HEK293 (cell line): ENCODE results near the gene PAK2.

Source experiments
- CTCF ChIA-PET: fragments of 350-600 bp; formaldehyde crosslinking; extraction: SDS; loops from one replicate; lab custom pipeline; 2021; ENCODE audit warnings: antibody characterized with exemption; lab: Yijun Ruan, JAX
- POLR2A ChIA-PET: fragments of 300-600 bp; formaldehyde crosslinking; extraction: SDS; loops from one replicate; lab custom pipeline; 2020; ENCODE audit warnings: antibody characterized with exemption, inconsistent platforms; lab: Yijun Ruan, JAX
- H3K27ac ChIP-seq: fragments of 200-500 bp; sonication (Bioruptor generic); 2 replicates; pipeline ENCODE4 v1.5.1; 2014; ENCODE audit warnings: low read depth, low read length, control low read depth, inconsistent platforms; ENCODE audit errors: extremely low read depth
- H3K36me3 ChIP-seq, 2 experiments: fragments of 200-500 bp in 1 of 2; sonication (Bioruptor generic) in 1 of 2; 1 replicate in 1 of 2; 2 replicates in 1 of 2; pipeline ENCODE4 v1.5.1; 2014 to 2017; ENCODE audit warnings: inconsistent platforms in 2 of 2, low read length in 2 of 2; ENCODE audit not compliant: control insufficient read depth in 2 of 2, insufficient read depth in 1 of 2
- H3K4me1 ChIP-seq: fragments of 200-500 bp; sonication (Bioruptor generic); 2 replicates; pipeline ENCODE4 v1.5.1; 2014; ENCODE audit warnings: mild to moderate bottlenecking, low read length, inconsistent platforms; ENCODE audit not compliant: control insufficient read depth, insufficient read depth
- H3K4me3 ChIP-seq: 2 replicates; pipeline ENCODE4 v1.5.1; 2011; ENCODE audit warnings: low read depth, mild to moderate bottlenecking, control low read depth, low read length, moderate library complexity
- H3K9me3 ChIP-seq: fragments of 200-500 bp; sonication (Bioruptor generic); 2 replicates; pipeline ENCODE4 v1.5.1; 2014; ENCODE audit warnings: low read depth, low read length, inconsistent platforms; ENCODE audit not compliant: control insufficient read depth, insufficient read depth
- GFI1B ChIP-seq: fragments of 450-650 bp; formaldehyde crosslinking; IDR thresholded peaks from 2 replicates; pipeline ENCODE4 v1.5.1; 2016; ENCODE audit warnings: missing biosample characterization, missing genetic modification characterization
- HIC1 ChIP-seq: fragments of 450-650 bp; formaldehyde crosslinking; IDR thresholded peaks from 2 replicates; pipeline ENCODE4 v1.5.1; 2016; ENCODE audit warnings: missing biosample characterization, missing genetic modification characterization
- KLF1 ChIP-seq: fragments of 450-650 bp; formaldehyde crosslinking; IDR thresholded peaks from 2 replicates; pipeline ENCODE4 v1.5.1; 2016; ENCODE audit warnings: missing biosample characterization, missing genetic modification characterization
- OSR2 ChIP-seq: fragments of 450-650 bp; formaldehyde crosslinking; IDR thresholded peaks from 2 replicates; pipeline ENCODE4 v1.5.1; 2016; ENCODE audit warnings: missing biosample characterization, missing genetic modification characterization
- ZBTB48 ChIP-seq: fragments of 450-650 bp; formaldehyde crosslinking; IDR thresholded peaks from 2 replicates; pipeline ENCODE4 v1.5.1; 2016; ENCODE audit warnings: missing biosample characterization, missing genetic modification characterization
- ZFP37 ChIP-seq: fragments of 450-650 bp; formaldehyde crosslinking; IDR thresholded peaks from 2 replicates; pipeline ENCODE4 v1.5.1; 2016; ENCODE audit warnings: missing biosample characterization, missing genetic modification characterization
- ZNF112 ChIP-seq: fragments of 450-650 bp; formaldehyde crosslinking; IDR thresholded peaks from 2 replicates; pipeline ENCODE4 v1.5.0; 2017; ENCODE audit warnings: missing biosample characterization, missing genetic modification characterization
- ZNF140 ChIP-seq: fragments of 450-650 bp; formaldehyde crosslinking; IDR thresholded peaks from 2 replicates; pipeline ENCODE4 v1.5.1; 2016; ENCODE audit warnings: missing biosample characterization, missing genetic modification characterization
- ZNF280D ChIP-seq: fragments of 450-650 bp; formaldehyde crosslinking; IDR thresholded peaks from 2 replicates; pipeline ENCODE4 v1.5.1; 2016; ENCODE audit warnings: missing biosample characterization, missing genetic modification characterization
- ZNF324 ChIP-seq: fragments of 450-650 bp; formaldehyde crosslinking; IDR thresholded peaks from 2 replicates; pipeline ENCODE4 v1.5.1; 2016; ENCODE audit warnings: missing biosample characterization, missing genetic modification characterization
- ZNF514 ChIP-seq: fragments of 450-650 bp; formaldehyde crosslinking; IDR thresholded peaks from 2 replicates; pipeline ENCODE4 v1.5.1; 2016; ENCODE audit warnings: missing biosample characterization, missing genetic modification characterization
- ZNF621 ChIP-seq: fragments of 450-650 bp; formaldehyde crosslinking; IDR thresholded peaks from 2 replicates; pipeline ENCODE4 v1.5.1; 2017; ENCODE audit warnings: missing biosample characterization, missing genetic modification characterization
- ZNF654 ChIP-seq: fragments of 450-650 bp; formaldehyde crosslinking; IDR thresholded peaks from 2 replicates; pipeline ENCODE4 v1.5.1; 2016; ENCODE audit warnings: low read depth, missing biosample characterization, missing genetic modification characterization
- ZNF660 ChIP-seq: fragments of 450-650 bp; IDR thresholded peaks from 2 replicates; pipeline ENCODE4 v1.5.1; 2018; ENCODE audit warnings: missing biosample characterization, mild to moderate bottlenecking, missing genetic modification characterization
- ZNF776 ChIP-seq: fragments of 450-650 bp; formaldehyde crosslinking; IDR thresholded peaks from 2 replicates; pipeline ENCODE4 v1.5.0; 2017; ENCODE audit warnings: missing biosample characterization, missing genetic modification characterization, borderline replicate concordance
- ZSCAN30 ChIP-seq: fragments of 450-650 bp; IDR thresholded peaks from 2 replicates; pipeline ENCODE4 v1.5.1; 2018; ENCODE audit warnings: missing biosample characterization, mild to moderate bottlenecking, missing genetic modification characterization, moderate library complexity
- ZXDB ChIP-seq: fragments of 450-650 bp; formaldehyde crosslinking; IDR thresholded peaks from 2 replicates; pipeline ENCODE4 v1.5.1; 2016; ENCODE audit warnings: missing biosample characterization, missing genetic modification characterization
- TF ChIP-seq, protein P1 (sequence below): sonication (generic); formaldehyde crosslinking; IDR thresholded peaks from 2 replicates; pipeline ENCODE4 v1.8.1; 2022; ENCODE audit warnings: mild to moderate bottlenecking, moderate library complexity, missing genetic modification reagents
- TF ChIP-seq, protein P2 (sequence below): fragments of 450-650 bp; formaldehyde crosslinking; conservative IDR thresholded peaks from 2 replicates; pipeline ENCODE4 v1.5.1; 2016; ENCODE audit warnings: low read depth, missing biosample characterization, missing genetic modification characterization
- TF ChIP-seq, protein P3 (sequence below): fragments of 450-650 bp; formaldehyde crosslinking; IDR thresholded peaks from 2 replicates; pipeline ENCODE4 v1.5.1; 2016; ENCODE audit warnings: missing biosample characterization, missing genetic modification characterization

PAK2 gene

GRCh38 chr3:196706327-196706726 lies 33.3 kb upstream of the PAK2 start:
- no peaks in the 10 kb centered on the region for H3K36me3 ChIP-seq
- TF ChIP-seq ZNF621 (no peak), ZNF140 (tag by site-specific recombination) (no peak), ZNF280D (tag by site-specific recombination) (no peak), ZSCAN30 (no peak), OSR2 (tag by site-specific recombination) (no peak), ZNF324 (tag by site-specific recombination) (no peak), ZNF660 (tag by site-specific recombination) (no peak), ZBTB48 (tag by site-specific recombination) (no peak), GFI1B (no peak), ZNF776 (tag by site-specific recombination) (no peak), ZNF654 (tag by site-specific recombination) (no peak), HIC1 (tag by site-specific recombination) (no peak), ZFP37 (tag by site-specific recombination) (no peak), ZNF514 (tag by site-specific recombination) (no peak), ZXDB (tag by site-specific recombination) (no peak), ZNF112 (tag by site-specific recombination) (no peak), KLF1 (tag by site-specific recombination) (no peak)
- TF ChIP-seq, protein P1, sequence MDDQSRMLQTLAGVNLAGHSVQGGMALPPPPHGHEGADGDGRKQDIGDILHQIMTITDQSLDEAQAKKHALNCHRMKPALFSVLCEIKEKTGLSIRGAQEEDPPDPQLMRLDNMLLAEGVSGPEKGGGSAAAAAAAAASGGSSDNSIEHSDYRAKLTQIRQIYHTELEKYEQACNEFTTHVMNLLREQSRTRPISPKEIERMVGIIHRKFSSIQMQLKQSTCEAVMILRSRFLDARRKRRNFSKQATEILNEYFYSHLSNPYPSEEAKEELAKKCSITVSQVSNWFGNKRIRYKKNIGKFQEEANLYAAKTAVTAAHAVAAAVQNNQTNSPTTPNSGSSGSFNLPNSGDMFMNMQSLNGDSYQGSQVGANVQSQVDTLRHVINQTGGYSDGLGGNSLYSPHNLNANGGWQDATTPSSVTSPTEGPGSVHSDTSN: no peak
- TF ChIP-seq, protein P2, sequence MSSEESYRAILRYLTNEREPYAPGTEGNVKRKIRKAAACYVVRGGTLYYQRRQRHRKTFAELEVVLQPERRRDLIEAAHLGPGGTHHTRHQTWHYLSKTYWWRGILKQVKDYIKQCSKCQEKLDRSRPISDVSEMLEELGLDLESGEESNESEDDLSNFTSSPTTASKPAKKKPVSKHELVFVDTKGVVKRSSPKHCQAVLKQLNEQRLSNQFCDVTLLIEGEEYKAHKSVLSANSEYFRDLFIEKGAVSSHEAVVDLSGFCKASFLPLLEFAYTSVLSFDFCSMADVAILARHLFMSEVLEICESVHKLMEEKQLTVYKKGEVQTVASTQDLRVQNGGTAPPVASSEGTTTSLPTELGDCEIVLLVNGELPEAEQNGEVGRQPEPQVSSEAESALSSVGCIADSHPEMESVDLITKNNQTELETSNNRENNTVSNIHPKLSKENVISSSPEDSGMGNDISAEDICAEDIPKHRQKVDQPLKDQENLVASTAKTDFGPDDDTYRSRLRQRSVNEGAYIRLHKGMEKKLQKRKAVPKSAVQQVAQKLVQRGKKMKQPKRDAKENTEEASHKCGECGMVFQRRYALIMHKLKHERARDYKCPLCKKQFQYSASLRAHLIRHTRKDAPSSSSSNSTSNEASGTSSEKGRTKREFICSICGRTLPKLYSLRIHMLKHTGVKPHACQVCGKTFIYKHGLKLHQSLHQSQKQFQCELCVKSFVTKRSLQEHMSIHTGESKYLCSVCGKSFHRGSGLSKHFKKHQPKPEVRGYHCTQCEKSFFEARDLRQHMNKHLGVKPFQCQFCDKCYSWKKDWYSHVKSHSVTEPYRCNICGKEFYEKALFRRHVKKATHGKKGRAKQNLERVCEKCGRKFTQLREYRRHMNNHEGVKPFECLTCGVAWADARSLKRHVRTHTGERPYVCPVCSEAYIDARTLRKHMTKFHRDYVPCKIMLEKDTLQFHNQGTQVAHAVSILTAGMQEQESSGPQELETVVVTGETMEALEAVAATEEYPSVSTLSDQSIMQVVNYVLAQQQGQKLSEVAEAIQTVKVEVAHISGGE (tag by site-specific recombination): no peak
- TF ChIP-seq, protein P3, sequence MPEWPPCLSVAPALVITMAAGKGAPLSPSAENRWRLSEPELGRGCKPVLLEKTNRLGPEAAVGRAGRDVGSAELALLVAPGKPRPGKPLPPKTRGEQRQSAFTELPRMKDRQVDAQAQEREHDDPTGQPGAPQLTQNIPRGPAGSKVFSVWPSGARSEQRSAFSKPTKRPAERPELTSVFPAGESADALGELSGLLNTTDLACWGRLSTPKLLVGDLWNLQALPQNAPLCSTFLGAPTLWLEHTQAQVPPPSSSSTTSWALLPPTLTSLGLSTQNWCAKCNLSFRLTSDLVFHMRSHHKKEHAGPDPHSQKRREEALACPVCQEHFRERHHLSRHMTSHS: no peak
- H3K27ac ChIP-seq: no peak overlapping the region
- CTCF ChIA-PET: no interaction called here
- no peak overlapping the region for H3K4me3 ChIP-seq
- POLR2A ChIA-PET: no interaction called here
- no peaks in the 10 kb centered on the region for H3K9me3 ChIP-seq
- H3K4me1 ChIP-seq: 0 out of 2 replicates have a peak, but pooled peaks cover 6% of the 10 kb centered on the region
